CD4-positive, alpha-beta T cell treated with Interleukin-6 for 4 hours (primary cell): Measurements from ENCODE around the gene HPCA.

Source experiments
- DNase-seq: peaks from one replicate; pipeline ENCODE4 v3.0.0-alpha.2; 2020; ENCODE audit warnings: mixed read lengths

Gene HPCA

GRCh38 chr1:32890516-32891240, 4.4 kb downstream of the HPCA start:
- no peak for DNase-seq

DNA sequence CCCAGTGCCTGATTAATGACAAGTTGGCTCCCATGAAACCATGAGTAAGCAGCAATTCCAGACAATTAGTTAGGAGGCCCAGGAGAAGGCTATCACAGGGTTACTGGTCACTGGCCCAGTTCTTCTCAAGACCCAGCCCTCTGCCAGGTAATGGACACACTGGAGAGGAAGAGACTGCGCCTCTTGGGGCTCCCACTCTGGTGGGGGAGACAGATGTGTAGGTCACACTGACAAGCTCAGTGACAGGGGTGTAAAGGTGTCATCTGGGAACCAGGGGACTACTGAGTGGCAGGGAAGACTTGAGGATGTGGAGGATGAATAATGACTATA, 4.9 kb downstream of the HPCA start:
- no peak for DNase-seq

DNA sequence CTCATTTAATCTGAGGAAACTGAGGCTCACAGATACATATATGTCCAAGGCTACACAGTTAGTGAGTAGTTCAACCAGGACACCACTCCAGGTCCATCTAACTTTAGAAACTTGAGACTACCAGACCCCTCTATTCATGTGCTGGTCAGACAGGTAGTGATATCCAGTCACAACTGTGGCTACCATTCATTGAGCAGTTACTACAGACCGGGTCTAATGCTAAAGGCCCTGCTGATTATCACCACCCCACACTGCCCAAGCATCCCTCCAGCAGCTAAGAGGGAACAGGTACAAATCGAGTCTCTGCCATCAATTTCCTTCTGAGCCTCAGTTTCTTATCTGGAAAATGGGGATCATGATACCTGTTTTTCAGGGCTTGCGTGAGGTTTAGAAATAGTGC, 5.3 kb downstream of the HPCA start:
- DNase-seq, result no peak

DNA sequence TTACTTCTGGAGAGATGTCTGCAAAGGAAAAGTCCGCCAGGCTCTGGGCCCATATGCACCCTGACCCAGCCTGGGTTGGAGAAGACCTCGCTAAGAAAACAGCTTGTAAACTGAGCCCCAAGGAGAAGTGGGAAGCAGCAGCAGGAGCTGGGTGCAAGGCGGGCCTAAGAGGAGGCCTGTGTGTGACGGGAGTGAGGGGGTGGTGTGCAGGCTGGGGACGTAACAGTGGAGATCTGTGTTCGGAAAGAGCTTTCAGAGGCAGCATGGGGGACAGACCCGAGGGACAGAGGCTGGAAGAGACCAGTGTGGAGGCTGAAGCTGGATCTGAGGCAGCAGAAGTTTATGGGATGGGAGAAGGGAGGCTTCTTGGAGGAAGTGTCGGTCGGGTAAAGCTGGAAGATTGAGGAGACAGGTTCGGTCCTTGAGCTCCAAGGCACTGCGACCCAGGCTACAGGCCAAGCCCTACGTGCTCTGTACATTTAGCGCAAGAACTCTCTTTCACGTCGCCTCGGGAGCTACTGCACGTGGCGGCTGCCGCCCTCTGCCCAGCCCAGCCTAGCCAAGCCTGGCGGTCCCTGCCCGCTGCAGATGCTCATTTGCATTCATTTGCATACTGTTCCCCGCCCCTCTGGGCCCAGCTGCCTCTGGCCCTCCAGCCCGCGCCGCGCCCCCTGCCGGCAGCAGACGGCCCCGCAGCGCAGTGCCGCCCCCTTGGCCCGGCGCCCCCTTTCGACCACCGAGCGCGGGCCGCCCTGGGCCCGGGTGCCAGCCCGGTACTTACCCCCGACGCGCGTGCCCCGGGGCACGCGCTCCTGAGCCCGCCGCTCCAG, 6.3 kb downstream of the HPCA start:
- DNase-seq, result peak; percentile 26

DNA sequence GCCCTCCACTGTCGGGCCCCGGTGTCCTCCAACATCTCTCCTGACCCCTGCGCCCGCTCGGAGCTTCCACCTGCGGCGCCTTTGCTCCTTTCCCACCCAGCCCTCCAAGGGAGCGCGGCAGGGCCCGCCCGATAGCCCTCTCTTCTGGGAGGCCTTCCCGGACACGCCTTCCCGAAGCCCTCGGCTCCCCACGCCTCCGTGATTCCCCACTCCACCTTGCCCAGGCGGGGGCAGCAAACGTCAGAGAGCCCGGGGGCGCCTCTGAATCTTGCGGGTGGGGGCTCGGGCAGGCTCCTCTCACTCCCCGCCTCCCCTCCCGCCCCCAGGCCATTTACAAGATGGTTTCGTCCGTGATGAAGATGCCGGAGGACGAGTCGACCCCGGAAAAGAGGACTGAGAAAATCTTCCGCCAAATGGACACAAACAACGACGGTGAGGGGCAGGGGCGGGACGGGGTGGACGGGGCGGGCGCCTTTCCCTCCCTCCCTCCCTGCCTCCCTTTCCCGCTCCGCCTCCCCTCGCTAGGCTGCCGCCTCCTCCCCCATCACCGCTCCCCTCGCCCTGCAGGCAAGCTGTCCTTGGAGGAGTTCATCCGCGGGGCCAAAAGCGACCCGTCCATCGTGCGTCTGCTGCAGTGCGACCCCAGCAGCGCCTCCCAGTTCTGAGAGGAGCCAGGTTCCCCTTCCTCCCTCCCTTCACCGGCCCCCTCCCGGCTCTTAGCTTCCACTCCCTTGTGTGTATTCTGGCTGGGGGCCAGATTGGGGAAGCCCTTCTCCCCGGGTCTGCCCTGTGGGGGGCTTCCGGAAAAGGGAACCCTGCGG, 7.1 kb downstream of the HPCA start:
- DNase-seq, result peak; percentile 23

DNA sequence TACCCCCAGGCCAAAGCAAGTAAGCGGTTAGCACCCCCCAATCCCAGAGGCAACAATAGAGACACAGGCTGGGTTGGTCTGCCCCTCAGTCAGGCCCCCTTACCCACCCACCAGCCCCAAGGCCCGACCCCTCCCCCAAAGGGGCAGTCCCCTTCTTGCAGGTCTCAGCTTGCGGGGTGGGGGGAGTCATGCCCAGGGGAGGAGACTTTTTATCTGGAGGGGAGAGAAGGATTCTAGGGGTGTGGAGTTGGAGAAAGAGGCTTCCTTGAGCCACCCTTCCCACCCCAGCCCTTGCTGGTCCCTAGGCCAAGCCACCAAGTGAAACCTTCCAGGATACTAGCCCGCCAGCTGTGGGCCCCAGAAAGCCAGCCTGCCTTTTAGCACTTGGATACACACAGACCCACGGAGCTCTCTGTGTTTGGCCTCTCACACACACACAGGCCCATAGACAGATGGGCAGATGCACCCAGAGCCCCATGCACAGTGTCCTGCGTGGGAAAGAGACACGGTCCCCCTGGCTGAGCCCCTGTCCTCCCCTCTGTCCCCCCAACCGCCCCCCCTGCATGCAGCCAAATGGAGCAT, 7.8 kb downstream of the HPCA start:
- no peak for DNase-seq

- DNase-seq, result no peak
These were observed 8.4 kb downstream of the HPCA start for GRCh38 chr1:32894681-32895080.

DNA sequence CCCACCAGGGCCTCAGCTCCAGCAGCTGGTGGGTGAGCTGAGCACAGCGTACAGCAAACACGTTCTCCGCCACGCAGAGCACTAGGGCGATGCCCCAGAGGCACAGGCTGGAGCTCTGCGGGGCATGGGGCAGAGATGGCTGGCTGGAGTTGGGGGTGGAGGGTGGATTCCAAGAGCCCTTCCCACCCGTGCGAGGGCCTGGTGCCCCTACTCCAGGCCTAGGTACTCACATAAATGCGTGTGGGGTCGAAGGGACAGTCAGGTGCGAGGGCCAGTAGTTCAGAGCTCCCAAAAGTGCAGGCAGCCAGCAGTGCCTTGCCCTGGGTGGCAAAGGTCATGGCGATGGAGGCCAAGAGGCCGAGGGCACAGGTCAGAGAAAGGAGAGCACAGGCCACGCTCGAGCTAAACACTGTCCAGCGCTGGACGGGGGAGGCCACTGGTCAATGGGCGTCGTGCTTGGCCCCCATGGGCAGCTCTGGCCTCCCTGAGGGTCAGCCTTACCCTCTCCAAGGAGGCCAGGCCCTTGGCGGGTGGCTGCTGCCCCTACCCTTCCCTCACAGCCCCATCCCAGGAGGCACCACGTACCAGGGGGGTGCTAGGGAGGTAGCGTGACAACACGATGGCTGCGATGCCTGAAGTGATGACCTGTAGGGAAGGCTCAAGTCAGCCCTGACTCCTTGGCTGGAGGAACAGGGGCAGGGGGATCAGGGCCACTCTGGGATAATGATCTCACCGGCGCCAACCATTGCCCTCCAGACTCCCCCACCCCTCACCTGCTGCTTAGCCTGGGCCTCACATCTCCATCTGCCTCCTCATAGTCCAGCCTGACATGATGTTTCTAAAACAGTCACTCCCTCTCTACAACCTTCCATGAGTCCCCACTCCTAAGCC, 9.3 kb downstream of the HPCA start:
- no peak for DNase-seq

GRCh38 chr1:32896451-32896850, 10.2 kb downstream of the HPCA start:
- DNase-seq, result no peak

DNA sequence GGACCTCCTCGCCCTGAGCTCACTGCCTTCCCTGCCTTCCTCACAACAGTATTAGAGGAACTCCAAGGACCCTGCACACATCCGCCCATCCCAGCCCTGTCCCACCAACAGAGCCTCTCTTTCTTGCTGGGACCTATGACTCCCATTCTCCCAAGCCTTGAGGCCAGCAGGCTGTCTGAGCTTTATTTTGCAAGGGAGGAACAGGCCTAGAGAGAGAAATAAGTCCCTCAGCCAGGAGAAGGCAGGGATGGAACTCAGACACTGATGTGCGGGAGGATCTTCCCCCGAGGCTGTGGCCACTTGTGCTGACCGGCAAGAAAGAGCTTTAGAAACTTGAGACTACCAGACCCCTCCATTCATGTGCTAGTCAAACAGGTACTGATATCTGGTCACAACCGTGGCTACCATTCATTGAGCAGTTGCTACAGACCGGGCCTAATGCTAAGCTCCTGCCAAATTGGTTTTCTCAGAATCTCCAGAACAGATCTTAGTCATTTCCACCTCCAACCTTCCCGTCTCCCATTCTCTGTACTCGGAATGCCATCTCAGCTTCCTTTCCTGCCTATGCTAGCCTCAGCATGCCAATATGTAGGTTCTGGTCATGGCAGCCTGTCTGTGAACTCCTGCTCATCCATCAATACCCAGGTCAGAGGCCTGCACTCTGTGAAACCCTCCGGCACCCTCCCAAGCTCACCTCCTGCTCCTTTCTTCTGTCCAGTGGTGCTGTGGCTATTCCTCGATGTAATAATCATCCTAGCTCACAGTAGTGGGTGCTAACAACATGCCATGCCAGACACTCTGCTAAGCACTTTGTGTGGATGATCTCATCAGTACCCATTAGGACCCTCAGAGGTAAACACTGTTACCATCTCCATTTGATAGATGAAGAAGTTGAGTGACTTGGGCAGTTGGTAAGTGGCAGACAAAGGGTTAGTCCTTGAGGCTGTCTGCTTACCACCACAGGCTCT, 11.1 kb downstream of the HPCA start:
- DNase-seq, result no peak

- no peak for DNase-seq
These were observed 11.8 kb downstream of the HPCA start for GRCh38 chr1:32898056-32898455.

DNA sequence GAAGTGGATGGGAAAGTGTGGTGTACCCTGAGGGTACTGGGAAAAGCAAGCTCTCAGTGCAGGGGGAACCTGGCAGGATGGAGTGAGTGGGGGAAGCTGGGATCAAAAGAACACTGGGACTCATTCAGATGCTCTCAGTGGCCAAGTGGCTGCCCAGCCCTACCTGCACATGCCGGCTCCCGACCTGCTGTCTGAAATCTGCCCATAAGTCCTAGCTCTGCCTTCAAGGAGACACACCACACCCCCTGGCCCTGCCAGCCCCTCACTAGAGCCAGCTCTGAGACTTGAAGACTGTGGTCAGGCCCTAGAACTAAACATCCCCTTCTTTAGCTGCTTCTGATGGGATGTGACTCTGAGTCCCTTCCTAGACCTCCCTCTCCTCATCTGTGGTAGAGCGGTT, 12.7 kb downstream of the HPCA start:
- DNase-seq, result no peak

- no peak for DNase-seq
These were observed 13.4 kb downstream of the HPCA start for GRCh38 chr1:32899586-32900296.

- no peak for DNase-seq
These were observed 14.2 kb downstream of the HPCA start for GRCh38 chr1:32900371-32900955.

GRCh38 chr1:32900956-32901822, 14.9 kb downstream of the HPCA start, which contains the start of gene TMEM54:
Gene TMEM54, minus strand, starts transcription at chr1:32901389. Its CDS starts 151 bp downstream, at chr1:32901238.
- DNase-seq, result peak; percentile 6

GRCh38 chr1:32901823-32902534, 15.7 kb downstream of the HPCA start:
- DNase-seq, result no peak

GRCh38 chr1:32902535-32902920, 16.2 kb downstream of the HPCA start:
- DNase-seq, result no peak
